WTC11 (cell line): Measurements from ENCODE around the gene SAMD4A. TPM values are rescaled to one million over a fixed set of nuclear protein-coding genes. Genes with fewer than 3 reads are reported as not detected.

Experiments used
- ATAC-seq: fragments of 200-7000 bp; cut with Tn5 transposase; 2 replicates; pipeline ENCODE4 v1.10.0; 2021; ENCODE audit warnings: mild to moderate bottlenecking, moderate library complexity
- CTCF ChIA-PET: fragments of 300-600 bp; sonication (Branson Sonifier 250); formaldehyde crosslinking; loops from one replicate; lab custom pipeline; 2021; ENCODE audit warnings: antibody characterized with exemption; lab: Charles Lee
- POLR2A ChIA-PET: fragments of 350-600 bp; sonication (Branson Sonifier 250); formaldehyde crosslinking; loops from one replicate; lab custom pipeline; 2021; ENCODE audit warnings: antibody characterized with exemption; lab: Charles Lee
- DNase-seq: peaks from one replicate; pipeline ENCODE4 v3.0.0; 2021; ENCODE audit warnings: low spot score
- H3K27ac Mint-ChIP-seq: 2 replicates; pipeline ENCODE4 v1.8.0; 2021; ENCODE audit warnings: mixed read lengths
- H3K27me3 Mint-ChIP-seq: 2 replicates; pipeline ENCODE4 v1.8.0; 2021; ENCODE audit warnings: low read depth, mild to moderate bottlenecking, moderate library complexity, mixed read lengths
- H3K36me3 Mint-ChIP-seq: 2 replicates; pipeline ENCODE4 v1.8.0; 2021; ENCODE audit warnings: mixed read lengths
- H3K4me1 Mint-ChIP-seq: 2 replicates; pipeline ENCODE4 v1.8.0; 2022; ENCODE audit warnings: mixed read lengths
- H3K4me3 Mint-ChIP-seq: 2 replicates; pipeline ENCODE4 v1.8.0; 2021; ENCODE audit warnings: mild to moderate bottlenecking, moderate library complexity, mixed read lengths
- H3K9me3 Mint-ChIP-seq: 2 replicates; pipeline ENCODE4 v1.8.0; 2021; ENCODE audit warnings: mixed read lengths
- AR ChIP-seq: fragments of 250-450 bp; sonication (Bioruptor Pico); IDR thresholded peaks from 2 replicates; pipeline ENCODE4 v1.9.0; 2021; ENCODE audit warnings: mild to moderate bottlenecking
- ATF3 ChIP-seq: sonication (generic); formaldehyde crosslinking; conservative IDR thresholded peaks from 2 replicates; pipeline ENCODE4 v1.8.1; 2022; ENCODE audit warnings: mild to moderate bottlenecking, missing genetic modification reagents
- CREM ChIP-seq: sonication (generic); formaldehyde crosslinking; IDR thresholded peaks from 2 replicates; pipeline ENCODE4 v1.8.1; 2022; ENCODE audit warnings: mild to moderate bottlenecking, missing genetic modification reagents, moderate library complexity
- CTCF ChIP-seq: fragments of 200-600 bp; IDR thresholded peaks from 2 replicates; pipeline ENCODE4 v1.8.0; 2022; ENCODE audit warnings: antibody characterized with exemption
- E2F1 ChIP-seq: sonication (generic); formaldehyde crosslinking; IDR thresholded peaks from 2 replicates; pipeline ENCODE4 v1.8.0; 2022; ENCODE audit warnings: mild to moderate bottlenecking, missing genetic modification reagents
- EMX1 ChIP-seq: fragments of 250-450 bp; sonication (Bioruptor Pico); IDR thresholded peaks from 2 replicates; pipeline ENCODE4 v1.8.0; 2021; ENCODE audit warnings: mild to moderate bottlenecking
- ESRRA ChIP-seq: sonication (generic); formaldehyde crosslinking; IDR thresholded peaks from 2 replicates; pipeline ENCODE4 v1.8.1; 2022; ENCODE audit warnings: mild to moderate bottlenecking, missing genetic modification reagents, borderline replicate concordance
- GTF2I ChIP-seq: fragments of 250-450 bp; sonication (Bioruptor Pico); conservative IDR thresholded peaks from 2 replicates; pipeline ENCODE4 v1.4.0; 2021; ENCODE audit warnings: mild to moderate bottlenecking
- KAT7 ChIP-seq: sonication (generic); formaldehyde crosslinking; IDR thresholded peaks from 2 replicates; pipeline ENCODE4 v1.8.1; 2023; ENCODE audit warnings: missing genetic modification reagents, mild to moderate bottlenecking, borderline replicate concordance
- NR2C2 ChIP-seq: sonication (generic); formaldehyde crosslinking; IDR thresholded peaks from 2 replicates; pipeline ENCODE4 v1.8.0; 2022; ENCODE audit warnings: mild to moderate bottlenecking, missing genetic modification reagents
- SMAD4 ChIP-seq: sonication (generic); formaldehyde crosslinking; IDR thresholded peaks from 2 replicates; pipeline ENCODE4 v1.8.0; 2022; ENCODE audit warnings: mild to moderate bottlenecking, missing genetic modification reagents
- ZNF121 ChIP-seq: sonication (generic); formaldehyde crosslinking; IDR thresholded peaks from 2 replicates; pipeline ENCODE4 v1.8.0; 2023; ENCODE audit warnings: missing genetic modification reagents
- ZNF263 ChIP-seq: sonication (generic); formaldehyde crosslinking; IDR thresholded peaks from 2 replicates; pipeline ENCODE4 v1.8.1; 2022; ENCODE audit warnings: low read depth, mild to moderate bottlenecking, moderate library complexity, missing genetic modification reagents
- ZNF512 ChIP-seq: sonication (generic); formaldehyde crosslinking; IDR thresholded peaks from 2 replicates; pipeline ENCODE4 v1.8.1; 2022; ENCODE audit warnings: missing genetic modification reagents, borderline replicate concordance
- total RNA-seq: library from RNA; stranded (reverse); gene quantifications from 3 replicates; pipeline ENCODE4 v1.2.3, GENCODE V29; 2021

Gene SAMD4A
- total RNA-seq, 1 experiment from 2014 or later: 6.0 TPM

- Mint-ChIP-seq H3K4me1 (peaks cover 15% of the 10 kb centered on the region), H3K9me3 (no peaks in the 10 kb centered on the region; the same call in 1 of the 2 replicates), H3K27me3 (peaks cover 23% of the 10 kb centered on the region), H3K4me3 (no peak overlapping the region), H3K27ac (no peak overlapping the region)
- ChIA-PET CTCF (no interaction called here), POLR2A (no interaction called here)
- no peak for DNase-seq
- TF ChIP-seq AR (CRISPR knock-in tag) (no peak), GTF2I (CRISPR knock-in tag) (no peak), SMAD4 (CRISPR knock-in tag) (no peak), E2F1 (CRISPR knock-in tag) (no peak), ESRRA (CRISPR knock-in tag) (no peak), ATF3 (CRISPR knock-in tag) (no peak)
- TF ChIP-seq, all 79 proteins: peak for 0
- ATAC-seq: no peak
- H3K36me3 Mint-ChIP-seq: peaks cover 2% of the 10 kb centered on the region; the same call in 1 of the 2 replicates
Measured at GRCh38 chr14:54570631-54571415, 3.9 kb downstream of the SAMD4A start.

- POLR2A ChIA-PET: no interaction called here
- Mint-ChIP-seq H3K4me1 (peaks cover 15% of the 10 kb centered on the region), H3K27ac (no peak overlapping the region), H3K9me3 (no peaks in the 10 kb centered on the region; the same call in 1 of the 2 replicates), H3K36me3 (peaks cover 2% of the 10 kb centered on the region; the same call in 1 of the 2 replicates), H3K27me3 (peaks cover 22% of the 10 kb centered on the region), H3K4me3 (no peak overlapping the region)
- TF ChIP-seq ZNF121 (CRISPR knock-in tag) (peak; percentile 41; the same call in 1 of the 2 replicates), CTCF (peak; percentile 52), NR2C2 (CRISPR knock-in tag) (no peak), ZNF263 (CRISPR knock-in tag) (no peak), CREM (no peak), ZNF512 (CRISPR knock-in tag) (no peak), EMX1 (CRISPR knock-in tag) (no peak), KAT7 (CRISPR knock-in tag) (no peak)
- DNase-seq (peak; percentile 47), ATAC-seq (peak; percentile 47)
- CTCF ChIA-PET: interaction anchor here (1.0 to 4.2 kb wide), 8 partner anchors 31 to 202 kb away, joined by 3 to 38 read pairs (median 4); no protein-coding TSS in a partner anchor
Measured at GRCh38 chr14:54572316-54572715, 5.4 kb downstream of the SAMD4A start.
